ENCODE results near the gene ALLC.
A peak's percentile ranks its signal among the peaks of the same experiment; 100 is the strongest.

The ALLC gene

DNA sequence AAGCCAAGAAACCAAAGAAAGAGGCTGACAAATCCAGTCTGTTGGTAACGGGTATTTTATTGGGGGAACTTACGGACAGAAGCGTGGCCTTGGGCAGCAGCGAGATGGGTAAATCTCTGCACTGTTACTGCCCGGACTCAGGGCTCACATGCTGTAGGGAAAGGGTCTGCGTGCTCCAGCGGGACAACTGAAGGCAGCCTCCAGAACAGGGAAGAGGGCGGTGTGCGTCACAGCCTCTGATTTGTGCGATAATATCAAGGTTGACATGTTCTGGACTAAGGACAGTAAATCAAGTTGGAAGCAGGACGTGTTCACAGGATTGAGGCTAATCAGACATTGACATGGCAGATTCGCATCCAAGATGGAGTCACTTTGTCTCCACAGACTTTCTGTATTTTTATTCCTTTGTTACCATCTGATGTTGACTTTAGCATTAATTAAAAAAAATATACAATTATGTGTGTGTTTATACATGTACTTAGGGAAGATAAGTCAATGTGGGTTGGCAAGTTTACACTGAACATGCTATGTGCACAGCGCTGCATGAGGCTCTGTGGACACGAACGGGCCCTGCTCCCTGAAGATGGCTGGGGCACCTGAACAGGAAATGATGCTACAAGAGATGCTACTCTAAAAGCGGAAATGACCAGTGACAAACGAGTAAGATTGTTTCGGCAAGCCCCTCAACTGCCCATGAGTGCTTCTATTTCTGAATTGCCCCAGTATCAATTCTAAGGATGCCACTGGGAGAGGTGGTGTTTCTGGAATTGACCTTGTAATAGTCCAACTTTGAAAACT, 22.7 kb downstream of the ALLC start:
- DNase-seq: no peak

DNA sequence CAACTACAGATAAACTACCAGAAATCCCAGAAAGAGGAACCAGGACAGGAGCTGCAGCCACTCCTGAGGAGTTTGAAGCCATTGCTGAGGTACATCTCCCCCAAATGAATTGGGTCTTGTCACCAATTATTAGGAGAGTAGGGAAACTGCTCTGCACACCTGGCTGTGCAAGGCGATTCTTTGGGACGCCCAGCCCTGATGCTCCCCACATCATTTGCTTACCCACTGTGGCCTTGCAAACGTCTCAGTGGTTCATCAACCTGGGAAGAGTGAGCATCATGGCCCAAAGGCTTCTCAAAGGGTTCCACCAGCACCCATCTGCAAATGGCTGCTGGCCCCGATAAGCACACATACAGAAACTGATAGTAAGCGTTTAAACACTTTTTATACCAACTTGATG, 23.6 kb downstream of the ALLC start:
- no peak for DNase-seq

DNA sequence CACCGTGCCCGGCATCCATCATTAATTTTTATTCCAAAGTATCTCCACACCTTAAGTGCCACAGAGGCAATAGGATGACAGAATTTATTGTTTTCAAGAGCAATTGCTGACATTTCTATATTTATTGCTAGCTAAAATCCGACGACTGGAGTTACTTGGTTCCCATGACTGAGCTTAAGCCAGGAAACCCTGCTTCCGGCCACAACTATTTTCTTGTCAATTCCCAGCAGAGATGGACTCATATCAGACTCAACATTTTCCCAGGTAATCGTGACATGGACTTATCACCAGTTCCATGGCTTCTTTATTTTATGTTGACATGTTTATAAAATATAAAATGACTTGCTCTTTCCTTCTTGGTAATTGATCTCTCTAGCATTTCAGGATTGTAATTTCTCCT, 24.8 kb downstream of the ALLC start:
- no peak for DNase-seq

DNA sequence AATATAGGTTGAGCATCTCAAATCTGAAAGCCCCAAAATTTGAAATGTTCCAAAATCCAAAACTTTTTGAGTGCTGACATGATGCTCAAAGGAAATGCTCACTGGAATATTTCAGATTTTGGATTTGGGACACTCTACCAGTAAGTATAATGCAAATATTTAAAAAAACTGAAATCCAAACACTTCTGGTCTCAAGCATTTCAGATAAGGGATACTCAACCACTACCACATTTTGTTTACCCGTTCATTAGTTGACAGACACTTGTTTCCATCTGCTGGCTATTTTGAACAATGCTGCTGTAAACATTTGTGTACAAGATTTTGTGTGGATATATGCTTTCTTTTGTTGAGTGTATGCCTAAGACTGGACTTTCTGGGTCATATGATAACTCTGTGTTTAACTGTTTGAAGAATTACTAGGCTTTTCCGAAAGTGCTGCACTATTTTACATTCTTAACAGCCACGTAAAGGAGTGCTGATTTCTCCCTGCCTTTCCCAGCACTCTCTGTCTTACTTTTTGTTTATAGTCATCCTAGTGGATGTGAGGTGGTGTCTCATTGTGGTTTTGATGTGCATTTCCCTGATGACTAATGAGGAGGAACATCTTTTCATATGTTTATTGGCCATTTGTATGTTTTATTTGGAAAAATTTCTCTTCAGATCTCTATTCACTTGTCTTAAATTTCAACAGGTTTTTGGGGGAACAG, 25.9 kb downstream of the ALLC start:
- no peak for DNase-seq

DNA sequence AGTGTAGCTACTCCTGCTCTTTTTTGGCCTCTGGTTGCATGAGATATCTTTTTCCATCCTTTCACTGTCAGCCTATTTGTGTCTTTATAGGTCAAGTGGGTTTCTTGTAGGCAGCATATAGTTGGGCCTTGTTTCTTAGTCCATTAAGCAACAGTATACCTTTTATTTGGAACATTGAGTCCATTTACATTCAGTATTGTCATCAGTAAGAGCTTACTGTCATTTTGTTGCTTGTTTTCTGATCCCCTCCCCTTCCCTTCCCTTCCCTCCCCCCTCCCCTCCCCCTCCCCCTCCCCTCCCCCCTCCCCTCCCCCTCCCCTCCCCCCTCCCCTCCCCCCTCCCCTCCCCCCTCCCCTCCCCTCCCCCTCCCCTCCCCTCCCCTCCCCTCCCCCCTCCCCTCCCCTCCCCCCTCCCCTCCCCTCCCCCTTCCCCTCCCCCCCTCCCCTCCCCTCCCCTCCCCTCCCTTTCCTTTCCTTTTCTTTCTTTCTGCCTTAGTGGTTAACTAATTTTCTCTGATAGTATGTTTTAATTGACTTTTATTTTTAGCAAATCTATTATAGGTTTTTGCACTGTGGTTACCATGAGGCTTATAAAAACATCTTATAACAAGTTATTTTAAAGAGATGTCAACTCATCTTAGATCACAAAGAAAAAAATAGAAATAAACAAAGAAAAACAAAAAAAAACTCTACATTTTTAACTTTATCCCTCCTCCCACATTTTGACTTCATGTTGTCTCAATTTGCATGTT, 32.2 kb downstream of the ALLC start:
- no peak for DNase-seq

DNA sequence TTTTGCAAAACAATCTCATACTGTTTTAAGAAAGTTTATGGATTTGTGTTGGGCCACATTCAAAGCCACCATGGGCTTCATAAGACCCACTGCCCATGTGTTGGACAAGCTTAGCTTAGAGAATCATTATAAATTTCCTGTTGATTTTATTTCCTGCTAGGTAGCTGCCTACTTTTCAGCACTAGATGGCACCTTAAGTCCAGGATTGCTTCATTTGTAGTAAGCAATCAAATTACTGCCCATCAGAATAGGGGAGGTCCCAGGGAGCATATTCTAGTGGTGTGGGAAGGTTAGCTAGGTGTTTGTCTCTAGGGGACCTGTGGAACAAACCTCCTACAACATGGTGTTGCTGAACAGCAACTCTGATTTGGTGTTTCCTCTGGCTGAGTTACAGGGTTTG, 34.4 kb downstream of the ALLC start:
- peak; percentile 18 to 66 for DNase-seq

DNA sequence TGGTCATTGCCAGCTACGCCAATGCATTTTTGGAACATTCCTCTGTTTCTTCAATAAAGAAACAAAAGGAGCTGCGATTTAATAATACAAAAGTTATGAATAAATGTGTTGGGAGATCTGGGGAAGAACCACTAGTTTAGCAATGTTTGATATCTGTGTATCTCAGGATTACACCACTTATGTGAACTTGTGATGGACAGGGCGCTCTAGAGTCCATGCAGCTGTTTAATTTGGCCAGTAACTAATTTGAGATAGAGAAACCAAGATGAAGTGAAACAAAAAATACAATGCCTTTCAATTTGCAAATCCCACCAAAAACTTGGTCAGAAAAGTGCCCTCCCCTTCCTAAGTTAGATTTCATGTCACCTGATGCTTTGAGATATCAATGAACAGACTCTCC, 38.5 kb downstream of the ALLC start:
- no peak for DNase-seq

DNA sequence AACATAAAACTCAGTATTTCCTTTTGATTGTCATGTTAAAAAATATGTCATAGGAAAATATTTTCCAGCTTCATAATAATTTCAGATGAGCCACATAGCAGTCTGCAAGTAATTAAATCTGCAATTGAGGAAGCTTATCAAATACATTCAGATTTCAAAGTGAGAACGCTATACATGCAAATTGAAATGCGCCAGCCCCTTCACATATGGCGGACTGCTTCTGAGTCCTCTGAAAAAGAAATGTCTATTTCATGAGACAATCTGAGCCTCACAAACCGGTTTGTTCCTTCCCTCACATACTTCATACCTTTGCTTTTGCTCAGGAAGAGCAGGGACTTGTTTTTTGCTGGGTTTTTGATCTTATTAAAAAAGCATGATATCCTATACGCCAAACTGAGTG, 43.1 kb downstream of the ALLC start:
- no peak for DNase-seq

DNA sequence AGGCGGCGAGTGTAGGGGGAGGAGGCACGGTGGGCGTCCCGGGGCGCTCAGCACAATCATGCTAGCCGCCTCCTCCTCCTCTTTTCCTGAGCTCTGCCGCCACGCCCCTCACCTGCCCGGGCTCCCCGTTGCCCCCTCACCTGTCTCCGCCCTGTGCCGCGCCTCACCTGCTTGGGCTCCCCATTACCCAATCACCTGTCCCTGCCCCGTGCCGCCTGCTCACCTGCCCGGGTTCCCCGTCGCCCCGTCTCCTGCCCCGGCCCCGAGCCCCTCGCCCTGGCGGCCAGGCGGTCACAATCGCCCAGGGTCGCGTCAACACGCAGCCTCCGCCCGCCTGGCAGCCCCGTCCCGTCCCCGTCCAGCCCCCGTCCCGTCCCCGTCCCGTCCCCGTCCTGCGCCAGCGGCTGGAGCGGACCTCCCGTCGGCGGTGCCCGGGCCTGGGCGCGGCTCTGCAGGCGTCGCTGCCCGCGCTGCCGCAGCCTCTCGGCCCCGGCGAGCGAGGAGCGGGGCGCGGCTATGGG, 45.3 kb downstream of the ALLC start, which contains the start of gene DCDC2C:
TSS of gene DCDC2C (plus strand) at position 340 of the 521 bp plus-strand sequence. CDS start at position 517, 177 bp downstream.
- DNase-seq: no peak

DNA sequence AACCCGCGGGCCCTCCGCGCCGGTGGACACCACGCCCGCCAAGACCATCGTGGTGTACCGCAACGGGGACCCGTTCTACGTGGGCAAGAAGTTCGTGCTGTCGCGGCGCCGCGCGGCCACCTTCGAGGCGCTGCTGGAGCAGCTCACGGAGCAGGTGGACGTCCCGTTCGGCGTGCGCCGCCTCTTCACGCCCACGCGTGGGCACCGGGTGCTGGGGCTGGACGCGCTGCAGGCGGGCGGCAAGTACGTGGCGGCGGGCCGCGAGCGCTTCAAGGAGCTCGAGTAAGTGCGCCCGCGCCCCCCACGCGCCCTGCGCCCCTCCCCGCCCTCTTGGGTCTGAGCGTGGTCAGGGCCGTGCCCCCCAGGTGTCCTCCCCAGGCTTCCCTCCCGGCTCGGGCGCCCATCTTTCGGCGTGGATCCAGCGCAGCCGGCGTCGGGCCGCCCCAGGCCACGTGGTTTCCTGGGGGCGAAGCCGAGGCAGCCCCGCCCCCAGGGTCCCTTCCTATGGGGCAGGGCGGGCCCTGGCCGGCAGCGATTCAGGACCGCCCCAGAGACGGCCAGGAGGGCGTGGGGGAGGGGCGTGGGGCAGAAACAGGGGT, 45.9 kb downstream of the ALLC start:
- DNase-seq: peak in 1 of 2 experiments; percentile 21

DNA sequence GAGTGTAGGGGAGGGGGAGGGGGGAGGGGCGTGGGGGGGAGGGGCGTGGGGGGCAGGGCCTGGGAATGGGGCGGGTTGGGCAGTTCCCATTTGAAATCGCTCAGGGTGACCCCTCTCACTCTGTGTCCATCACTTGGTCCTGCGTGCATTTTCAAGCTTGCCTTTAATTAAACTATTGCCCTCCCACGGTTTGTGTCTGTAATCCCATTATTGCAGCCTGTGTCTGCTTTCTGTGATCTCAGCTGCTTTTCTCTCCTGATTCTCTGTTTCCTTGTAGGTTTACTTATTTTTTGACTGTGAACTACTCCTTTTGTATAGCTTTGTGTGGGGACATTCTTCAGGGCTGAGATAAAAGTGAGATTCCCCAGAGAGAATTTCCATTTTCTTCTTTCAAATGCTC, 46.7 kb downstream of the ALLC start:
- peak in 1 of 2 experiments; percentile 11 for DNase-seq

DNA sequence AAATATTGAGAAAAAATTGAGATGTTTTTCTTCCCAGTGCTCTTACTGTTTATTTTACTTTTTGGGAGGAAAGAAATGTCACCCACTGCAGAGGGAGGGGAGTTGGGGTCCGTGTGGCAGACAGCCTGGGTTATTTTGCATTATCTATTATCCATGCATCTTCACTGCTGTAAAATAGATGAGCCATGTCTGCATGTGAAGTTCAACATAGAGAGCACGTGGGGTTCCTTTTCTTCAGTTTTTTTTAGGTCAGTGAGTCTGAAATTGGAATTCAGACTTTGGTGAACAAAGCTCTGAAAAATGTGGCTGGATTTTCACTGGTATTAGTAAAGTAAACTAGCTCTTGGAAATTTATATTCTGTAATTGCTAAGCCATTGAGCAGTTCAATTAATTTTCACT, 47.8 kb downstream of the ALLC start:
- DNase-seq: no peak

DNA sequence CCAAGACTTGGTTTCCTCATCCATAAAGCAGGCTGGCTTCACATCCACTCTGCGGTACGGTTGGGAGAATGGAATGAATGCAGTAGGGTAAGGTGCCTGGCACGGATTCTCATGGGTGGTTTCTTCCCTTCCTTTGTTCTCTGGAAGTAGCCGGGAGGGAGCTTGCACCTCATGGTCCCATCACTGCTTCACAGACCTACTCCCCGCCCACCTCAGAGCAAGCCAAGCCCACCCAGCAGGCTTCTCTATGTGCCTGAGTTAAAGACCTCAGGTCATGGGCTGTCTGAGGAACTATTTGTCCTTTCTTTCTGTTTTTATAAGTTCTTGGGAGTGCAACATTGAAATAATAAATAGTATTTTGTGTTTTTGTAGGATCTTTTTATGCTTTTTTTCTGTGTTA, 48.9 kb downstream of the ALLC start:
- DNase-seq: no peak

DNA sequence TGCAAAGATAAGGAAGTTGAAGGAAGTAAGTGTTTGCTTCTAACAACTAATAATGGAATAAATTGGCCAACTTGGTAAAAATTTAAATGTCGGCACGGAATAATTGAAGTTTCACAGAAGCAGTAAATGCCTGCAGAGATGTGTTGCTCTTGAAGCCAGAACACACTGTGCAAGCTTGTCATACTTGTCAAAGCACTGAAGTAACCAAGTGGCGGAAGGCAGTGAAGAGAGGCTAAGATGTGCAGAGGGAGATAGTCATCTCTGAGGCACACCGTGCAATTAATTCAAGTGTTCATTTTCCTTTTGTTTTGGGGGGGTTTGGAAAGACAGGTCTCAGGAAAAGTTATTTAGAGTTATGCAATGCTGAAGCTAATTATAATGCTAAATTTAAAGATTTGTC, 50.6 kb downstream of the ALLC start:
- no peak for DNase-seq

DNA sequence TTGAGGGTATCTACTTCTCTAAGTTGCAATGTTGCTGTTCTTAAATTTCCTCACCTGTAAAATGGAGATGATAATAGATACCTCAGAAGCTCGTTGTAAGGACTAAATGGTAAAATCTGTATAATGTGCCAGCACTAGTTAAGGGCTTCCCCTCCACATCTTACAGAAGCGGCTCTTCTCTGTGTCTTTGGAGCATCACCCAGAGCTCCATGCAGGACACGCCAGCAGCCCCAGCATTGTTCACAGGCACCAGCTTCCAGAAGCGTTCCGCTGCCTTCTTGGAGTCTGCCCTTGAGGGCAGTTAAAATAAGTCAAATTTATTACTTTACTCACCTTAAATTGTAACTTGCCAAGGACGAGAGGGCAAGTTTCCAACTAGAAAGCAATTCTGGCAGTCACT, 51.2 kb downstream of the ALLC start:
- DNase-seq: no peak

DNA sequence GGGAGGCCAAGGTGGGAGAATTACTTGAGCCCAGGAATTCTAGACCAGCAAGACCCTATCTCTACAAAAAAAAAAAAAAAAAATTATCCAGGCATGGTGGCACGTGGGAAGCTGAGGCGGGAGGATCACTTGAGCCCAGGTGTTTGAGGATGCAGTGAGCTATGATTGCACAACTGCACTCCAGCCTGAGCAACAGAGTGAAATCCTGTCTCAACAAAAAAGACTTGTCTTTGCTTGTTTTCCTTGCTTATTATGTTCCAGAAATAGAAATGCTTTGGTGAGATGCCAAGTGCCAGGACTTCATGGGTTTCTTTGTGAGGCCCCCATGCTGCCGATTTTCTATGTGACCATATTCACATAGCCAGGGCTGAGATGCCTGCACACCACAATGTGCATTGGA, 54.4 kb downstream of the ALLC start:
- no peak for DNase-seq

DNA sequence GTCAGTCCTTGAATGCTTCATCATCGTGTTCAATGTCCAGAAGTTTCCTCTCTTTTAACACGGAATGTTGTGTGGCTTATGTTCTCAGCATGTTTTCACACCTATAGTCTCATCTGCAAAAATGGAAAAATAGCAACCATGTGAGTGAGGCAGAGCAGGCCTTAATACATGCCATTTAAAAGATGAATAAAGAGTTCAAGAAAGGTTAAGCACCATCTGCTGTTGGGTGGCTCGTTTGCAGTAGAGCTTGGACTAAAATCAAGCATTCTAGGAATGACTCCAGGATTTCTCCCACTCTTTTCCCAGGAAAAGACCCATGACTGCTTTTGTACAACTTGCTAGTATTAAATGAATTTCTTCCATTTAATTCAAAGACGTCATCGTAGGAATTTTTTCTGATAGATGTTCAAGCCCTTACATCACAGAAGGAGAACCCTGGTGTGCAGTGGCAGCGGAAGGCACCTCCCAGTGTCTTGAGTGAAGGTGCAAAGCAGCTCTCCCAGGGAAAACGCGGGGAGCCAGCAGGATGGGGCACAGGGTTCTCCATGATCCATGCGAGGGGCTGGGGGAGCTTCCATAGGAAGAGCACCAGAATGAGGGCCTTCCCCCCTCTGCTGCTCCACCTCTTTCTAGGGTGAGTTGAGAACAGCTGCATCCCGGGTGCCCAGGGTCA, 55.0 kb downstream of the ALLC start:
- DNase-seq: no peak

DNA sequence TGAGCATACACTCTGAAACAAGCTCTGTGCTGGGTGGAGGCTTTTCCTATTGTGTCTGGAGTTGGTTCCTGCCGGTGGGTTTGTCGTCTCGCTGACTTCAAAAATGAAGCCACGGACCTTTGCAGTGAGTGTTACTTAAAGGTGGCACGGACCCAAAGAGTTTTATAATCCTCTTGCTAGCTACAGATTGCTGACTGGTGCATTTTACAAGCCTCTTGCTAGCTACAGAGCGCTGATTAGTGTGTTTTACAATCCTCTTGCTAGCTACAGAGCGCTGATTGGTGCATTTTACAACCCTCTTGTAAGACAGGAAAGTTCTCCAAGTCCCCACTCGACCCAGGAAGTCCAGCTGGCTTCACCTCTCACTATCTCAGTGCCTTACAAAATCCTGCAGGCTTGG, 60.7 kb downstream of the ALLC start:
- no peak for DNase-seq

DNA sequence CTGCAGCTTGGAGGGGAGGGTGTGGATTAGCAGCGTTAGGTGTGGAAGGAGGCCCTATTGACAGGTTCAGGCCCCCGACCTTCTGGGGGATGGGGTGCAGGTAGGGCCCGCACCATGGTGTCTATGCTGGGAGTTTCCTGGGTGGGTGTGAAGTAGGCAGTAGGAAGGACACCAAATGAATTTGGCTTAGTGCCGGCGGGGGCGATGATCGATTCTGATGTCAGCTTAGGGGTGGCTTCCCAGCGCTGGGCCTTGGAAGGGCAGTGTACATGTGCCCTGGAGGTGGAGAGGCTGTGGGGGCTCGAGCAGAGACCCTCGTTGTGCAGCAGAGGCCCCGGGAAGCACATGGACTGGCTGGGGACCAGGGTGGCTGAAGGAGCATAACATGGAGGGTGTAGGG, 67.0 kb downstream of the ALLC start:
- no peak for DNase-seq

DNA sequence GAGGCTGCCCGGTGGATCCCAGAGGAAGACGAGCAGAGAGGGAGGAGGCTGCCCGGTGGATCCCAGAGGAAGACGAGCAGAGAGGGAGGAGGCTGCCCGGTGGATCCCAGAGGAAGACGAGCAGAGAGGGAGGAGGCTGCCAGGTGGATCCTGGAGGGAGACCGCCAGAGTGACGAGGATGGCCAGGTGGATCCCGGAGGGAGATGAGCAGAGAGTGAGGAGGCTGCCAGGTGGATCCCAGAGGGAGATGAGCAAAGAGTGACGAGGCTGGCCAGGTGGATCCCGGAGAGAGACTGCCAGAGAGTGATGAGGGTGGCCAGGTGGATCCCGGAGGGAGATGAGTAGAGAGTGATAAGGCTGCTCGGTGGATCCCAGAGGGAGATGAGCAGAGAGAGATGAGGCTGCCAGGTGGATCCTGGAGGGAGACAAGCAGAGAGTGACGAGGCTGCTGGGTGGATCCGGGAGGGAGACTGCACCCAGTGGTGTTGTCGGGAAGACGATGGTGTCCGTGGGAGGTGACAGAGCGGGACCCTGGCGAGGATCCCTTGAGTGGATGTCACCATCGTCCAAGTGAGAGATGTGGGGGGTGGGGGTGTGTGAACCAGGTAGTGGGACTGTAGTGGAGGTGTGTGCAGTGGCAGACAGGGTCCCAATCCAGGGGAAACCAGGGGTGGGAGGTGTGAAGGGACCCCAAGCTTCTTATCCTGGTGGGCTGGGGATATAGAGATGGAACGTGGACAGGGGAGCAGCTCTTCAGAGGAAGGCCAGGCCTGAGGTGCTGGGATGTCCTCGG, 67.7 kb downstream of the ALLC start:
- no peak for DNase-seq

DNA sequence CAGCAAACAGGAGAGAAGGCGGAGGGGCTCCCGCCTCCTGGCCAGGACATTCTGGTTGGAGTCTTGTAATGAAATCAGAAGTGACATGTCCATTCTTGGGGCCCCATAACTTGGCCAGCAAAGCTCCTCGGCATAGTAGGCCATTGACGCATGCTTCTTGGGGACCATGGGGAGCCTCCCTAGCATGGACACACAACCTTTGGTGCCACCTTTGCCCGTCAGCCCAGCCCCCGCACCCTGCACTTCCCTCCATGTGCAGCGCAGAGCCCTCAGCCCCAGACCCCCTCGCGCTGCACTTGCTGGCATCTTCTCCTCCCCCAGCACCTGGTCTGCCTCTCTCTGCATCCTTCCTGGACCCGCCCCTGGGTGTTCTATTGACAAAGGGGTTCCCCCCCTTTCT, 68.5 kb downstream of the ALLC start:
- DNase-seq: no peak

Measured in NCI-H524 (cell line).